Uterus (tissue), 2 donors: ENCODE results near the gene AHCYL2.

Experiments
- CTCF ChIP-seq, 4 experiments: fragments of 200-600 bp in 2 of 4; fragments of 450-650 bp in 2 of 4; sonication (generic) in 2 of 4; IDR thresholded peaks; one replicate each; pipeline ENCODE4 v1.5.1; 2016 to 2019; ENCODE audit warnings: antibody characterized with exemption in 4 of 4, mild to moderate bottlenecking in 2 of 4, moderate library complexity in 1 of 4
- POLR2A ChIP-seq, 2 donors: fragments of 450-650 bp; IDR thresholded peaks; one replicate each; pipeline ENCODE4 v1.6.1; 2016; ENCODE audit warnings: antibody characterized with exemption in 2 of 2, mild to moderate bottlenecking in 1 of 2, moderate library complexity in 1 of 2

DNA sequence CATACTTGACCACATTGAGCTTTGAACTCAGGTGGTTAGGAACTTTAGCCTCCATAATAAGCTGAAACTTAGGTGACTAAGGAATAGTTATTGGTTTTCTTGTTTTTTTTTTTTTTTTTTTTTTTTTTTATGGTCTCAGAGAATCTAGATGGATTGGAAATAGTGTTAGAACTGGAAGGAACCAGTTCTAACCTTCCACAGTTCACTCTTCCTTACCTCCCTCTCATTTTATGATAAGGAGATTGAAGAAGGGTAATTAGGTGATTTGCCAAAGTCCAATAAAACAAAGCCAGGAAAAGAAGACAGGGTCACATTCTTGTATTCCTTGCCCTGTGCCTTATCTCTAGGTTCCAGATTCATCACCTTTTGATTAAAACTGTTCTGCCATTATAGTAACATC lies 137.7 kb downstream of the AHCYL2 start:
- no peak for TF ChIP-seq POLR2A (IDR thresholded peaks at IDR 0.05)
- TF ChIP-seq CTCF (IDR thresholded peaks at IDR 0.05) = no peak
